Common myeloid progenitor, CD34-positive (primary cell): ENCODE measurements around the gene TBC1D24.
"Not testable (repeated sequence)": the region's sequence is repeated elsewhere in the genome, so short reads cannot be mapped to it uniquely, and the experiment has no call there.

Experiments
- CTCF ChIA-PET: fragments of 350-600 bp; sonication (Branson Sonifier 250); formaldehyde crosslinking; loops from one replicate; lab custom pipeline; 2021; ENCODE audit warnings: antibody characterized with exemption; lab: Charles Lee
- POLR2A ChIA-PET: fragments of 350-600 bp; sonication (Branson Sonifier 250); formaldehyde crosslinking; loops from one replicate; lab custom pipeline; 2021; ENCODE audit warnings: antibody characterized with exemption; lab: Charles Lee
- DNase-seq, 3 donors: peaks; one replicate each; pipeline versions ENCODE4 v3.0.0 to v3.0.0-alpha.2; 2013
- H3K27ac ChIP-seq, 2 experiments: 1 replicate in 1 of 2; 2 replicates in 1 of 2; pipeline ENCODE4 v1.7.0; 2013; ENCODE audit warnings: inconsistent platforms in 2 of 2, low read length in 2 of 2, mild to moderate bottlenecking in 2 of 2, low read depth in 1 of 2, moderate library complexity in 1 of 2; ENCODE audit not compliant: severe bottlenecking in 2 of 2, insufficient read depth in 1 of 2, poor library complexity in 1 of 2
- H3K27me3 ChIP-seq, 5 experiments: replicated peaks in 2 of 5; 1 replicate in 3 of 5; 2 replicates in 2 of 5; pipeline versions ENCODE4 v1.6.1 to v1.7.0; 2013; ENCODE audit warnings: low read length in 4 of 5, mild to moderate bottlenecking in 2 of 5, moderate library complexity in 2 of 5, inconsistent platforms in 1 of 5; ENCODE audit not compliant: insufficient read depth in 5 of 5, control insufficient read depth in 4 of 5
- H3K36me3 ChIP-seq, 4 experiments: 1 replicate in 2 of 4; 2 replicates in 2 of 4; pipeline versions ENCODE4 v1.6.1 to v1.7.0; 2013; ENCODE audit warnings: low read length in 3 of 4, control low read depth in 1 of 4, mild to moderate bottlenecking in 1 of 4; ENCODE audit not compliant: control insufficient read depth in 4 of 4, insufficient read depth in 4 of 4
- H3K4me1 ChIP-seq, 4 experiments: 1 replicate in 3 of 4; 2 replicates in 1 of 4; pipeline versions ENCODE4 v1.6.1 to v1.7.1; 2013; ENCODE audit warnings: low read length in 3 of 4, mild to moderate bottlenecking in 3 of 4, control low read depth in 1 of 4, inconsistent platforms in 1 of 4, moderate library complexity in 1 of 4; ENCODE audit not compliant: control insufficient read depth in 4 of 4, insufficient read depth in 4 of 4; ENCODE audit errors: control extremely low read depth in 1 of 4
- H3K4me3 ChIP-seq, 7 experiments: 1 replicate in 4 of 7; 2 replicates in 3 of 7; pipeline versions ENCODE4 v1.5.1 to v1.7.0; 2013; ENCODE audit warnings: mild to moderate bottlenecking in 7 of 7, low read length in 6 of 7, moderate library complexity in 6 of 7, inconsistent platforms in 2 of 7, low read depth in 2 of 7, control low read depth in 1 of 7; ENCODE audit not compliant: insufficient read depth in 4 of 7, control insufficient read depth in 1 of 7; ENCODE audit errors: extremely low read depth in 1 of 7
- H3K9me3 ChIP-seq, 5 experiments: 1 replicate in 4 of 5; 2 replicates in 1 of 5; pipeline versions ENCODE4 v1.6.1 to v1.7.1; 2013; ENCODE audit warnings: low read length in 4 of 5, mild to moderate bottlenecking in 2 of 5, inconsistent platforms in 1 of 5, low read depth in 1 of 5, moderate library complexity in 1 of 5; ENCODE audit not compliant: control insufficient read depth in 4 of 5, insufficient read depth in 2 of 5; ENCODE audit errors: control extremely low read depth in 1 of 5
- WGBS: methylation state at CpG from one replicate; pipeline ENCODE4 v1.1.5; 2013; ENCODE audit not compliant: insufficient coverage; 5-methylcytosine and 5-hydroxymethylcytosine counted together

TBC1D24 gene

DNA sequence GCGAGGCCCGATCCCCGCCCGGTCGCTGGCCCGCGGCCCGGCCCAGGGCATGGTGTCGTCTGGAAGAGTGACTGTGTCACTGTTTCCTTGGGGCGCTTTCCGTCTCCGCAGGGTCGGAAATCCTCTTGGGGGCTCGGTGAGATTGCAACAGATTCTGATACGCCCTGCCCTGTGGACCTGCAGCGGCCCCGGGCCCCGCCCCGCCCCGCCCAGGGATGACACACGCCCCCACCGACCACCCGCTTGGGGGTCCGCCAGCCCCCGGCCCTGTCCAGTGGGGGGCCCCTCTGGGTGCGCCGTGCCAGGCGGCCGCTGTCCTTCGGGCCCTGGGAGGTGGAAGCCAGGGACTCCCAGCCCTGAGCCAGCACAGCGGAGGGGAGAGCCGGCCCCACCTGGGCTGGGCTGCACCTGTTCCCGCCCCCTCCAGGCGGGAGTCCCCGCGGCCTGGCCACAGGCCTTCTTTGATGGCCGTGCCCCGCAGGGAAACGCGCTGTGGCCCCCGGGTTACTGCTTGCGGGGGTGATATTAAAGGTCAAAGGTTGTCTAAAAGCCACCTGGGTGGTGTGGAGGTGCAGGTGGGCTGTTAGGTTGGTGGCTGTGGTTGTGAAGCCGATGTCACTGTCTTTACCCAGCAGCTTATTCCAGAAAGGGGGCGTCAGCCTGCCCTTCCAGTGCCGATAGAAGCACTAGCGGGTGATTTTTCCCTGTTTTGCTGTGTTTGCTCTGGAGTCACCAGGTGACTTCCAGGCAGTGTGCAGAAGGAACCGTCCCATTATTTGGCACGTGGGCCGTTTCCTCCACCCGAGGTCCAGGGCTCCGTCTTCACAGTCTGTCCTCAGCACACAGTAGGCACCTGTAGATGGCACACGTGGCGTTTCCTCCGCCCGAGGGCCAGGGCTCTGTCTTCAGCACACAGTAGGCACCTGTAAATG lies 752 bp downstream of the TBC1D24 start:
- WGBS, result 15% methylated on average over 43 of the region's 55 CpGs
- peaks cover 4 to 43% (median 40%) of the 10 kb centered on the region in 4 experiments for H3K4me1 ChIP-seq
- no peaks in the 10 kb centered on the region for H3K9me3 ChIP-seq
- POLR2A ChIA-PET, result interaction anchor here (0.9 to 2.0 kb wide), 3 partner anchors 12 to 48 kb away, joined by 3 to 15 read pairs (median 3); partner anchors contain the start of gene TEDC2
- H3K4me3 ChIP-seq, result peak overlapping the region; percentile 47 to 82 (median 73)
- H3K27ac ChIP-seq, result no peak overlapping the region
- peaks cover 0 to 10% (median 2%) of the 10 kb centered on the region in 4 experiments for H3K36me3 ChIP-seq
- CTCF ChIA-PET, result interaction anchor here (1.4 to 2.4 kb wide), 2 partner anchors 11 to 25 kb away, joined by 3 to 19 read pairs; no protein-coding TSS in a partner anchor
- peak; percentile 67 to 78 (median 75) for DNase-seq
- H3K27me3 ChIP-seq, result peaks cover 0 to 29% (median 6%) of the 10 kb centered on the region in 5 experiments

DNA sequence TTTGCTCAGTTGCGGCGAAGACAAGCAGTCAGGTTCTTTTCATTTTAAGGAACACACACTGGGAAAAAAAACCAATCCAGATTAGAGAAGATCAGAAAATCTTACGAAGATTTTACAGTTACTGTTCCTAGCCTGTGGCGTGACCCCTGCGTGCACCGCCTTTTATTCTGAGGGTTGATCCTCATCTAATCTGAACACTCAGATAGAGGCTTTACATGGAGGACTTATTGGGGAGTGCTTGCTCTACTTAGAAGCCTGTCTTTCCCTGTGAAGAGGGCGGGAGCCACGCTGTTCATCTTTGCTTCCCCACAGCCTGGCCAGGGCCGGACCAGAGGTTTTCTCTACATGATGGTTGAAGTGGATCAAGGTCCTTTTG lies 1.4 kb downstream of the TBC1D24 start:
- Histone ChIP-seq H3K36me3 (peaks cover 0 to 14% (median 2%) of the 10 kb centered on the region in 4 experiments), H3K4me1 (peaks cover 4 to 40% (median 36%) of the 10 kb centered on the region in 4 experiments), H3K27me3 (peaks cover 0 to 22% (median 4%) of the 10 kb centered on the region in 5 experiments), H3K27ac (no peak overlapping the region), H3K4me3 (peak overlapping the region in 3 of 7 experiments; percentile 76 to 82 (median 78)), H3K9me3 (no peaks in the 10 kb centered on the region)
- ChIA-PET CTCF (interaction anchor here (1.9 kb wide), 2 partner anchors 12 to 25 kb away, joined by 5 to 7 read pairs; no protein-coding TSS in a partner anchor), POLR2A (interaction anchor here (2.0 kb wide), 1 partner anchor 11 kb away, joined by 15 read pairs; no protein-coding TSS in a partner anchor)
- no peak for DNase-seq
- WGBS, result 94% methylated on average over 8 of the region's 9 CpGs

GRCh38 chr16:2476741-2477140 lies 1.8 kb downstream of the TBC1D24 start:
- Histone ChIP-seq H3K9me3 (no peaks in the 10 kb centered on the region), H3K4me3 (no peak overlapping the region), H3K27ac (no peak overlapping the region), H3K27me3 (peaks cover 0 to 18% (median 3%) of the 10 kb centered on the region in 5 experiments), H3K4me1 (peaks cover 4 to 36% (median 32%) of the 10 kb centered on the region in 4 experiments), H3K36me3 (peaks cover 0 to 18% (median 2%) of the 10 kb centered on the region in 4 experiments)
- ChIA-PET CTCF (interaction anchor here (0.6 to 1.9 kb wide), 3 partner anchors 11 to 70 kb away, joined by 3 to 7 read pairs (median 5); no protein-coding TSS in a partner anchor), POLR2A (interaction anchor here (1.1 kb wide), 1 partner anchor 12 kb away, joined by 9 read pairs; no protein-coding TSS in a partner anchor)
- 100% methylated on average over 3 of the region's 3 CpGs for WGBS
- DNase-seq, result no peak

DNA sequence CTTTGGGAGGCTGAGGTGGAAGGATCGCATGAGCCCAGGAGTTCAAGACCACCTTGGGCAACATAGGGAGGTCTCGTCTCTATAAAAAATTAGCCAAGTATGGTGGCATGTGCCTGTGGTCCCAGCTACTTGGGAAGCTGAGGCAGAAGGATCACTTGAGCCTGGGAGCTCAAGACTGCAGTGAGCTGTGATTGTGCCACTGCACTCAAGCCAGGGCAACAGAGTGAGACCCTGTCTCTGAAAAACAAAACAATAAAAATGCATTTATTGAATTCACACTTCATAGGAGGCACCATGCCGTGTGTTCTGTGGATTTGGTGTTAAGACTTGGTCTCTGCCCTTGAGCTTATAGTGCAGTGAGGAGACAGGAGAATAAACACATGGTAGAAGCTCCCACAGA lies 2.4 kb downstream of the TBC1D24 start:
- POLR2A ChIA-PET, result interaction anchor here (0.5 to 1.1 kb wide), 2 partner anchors 11 to 26 kb away, joined by 3 to 9 read pairs; no protein-coding TSS in a partner anchor
- Histone ChIP-seq H3K27ac (no peak overlapping the region), H3K36me3 (peaks cover 0 to 24% (median 2%) of the 10 kb centered on the region in 4 experiments), H3K27me3 (peaks cover 0 to 12% (median 2%) of the 10 kb centered on the region in 5 experiments), H3K9me3 (no peaks in the 10 kb centered on the region), H3K4me1 (peaks cover 4 to 32% (median 27%) of the 10 kb centered on the region in 4 experiments), H3K4me3 (no peak overlapping the region)
- DNase-seq, result no peak
- WGBS, result 95% methylated on average over 3 of the region's 3 CpGs
- CTCF ChIA-PET, result interaction anchor here (0.6 to 1.9 kb wide), 4 partner anchors 9 to 70 kb away, joined by 3 to 7 read pairs (median 4); no protein-coding TSS in a partner anchor

DNA sequence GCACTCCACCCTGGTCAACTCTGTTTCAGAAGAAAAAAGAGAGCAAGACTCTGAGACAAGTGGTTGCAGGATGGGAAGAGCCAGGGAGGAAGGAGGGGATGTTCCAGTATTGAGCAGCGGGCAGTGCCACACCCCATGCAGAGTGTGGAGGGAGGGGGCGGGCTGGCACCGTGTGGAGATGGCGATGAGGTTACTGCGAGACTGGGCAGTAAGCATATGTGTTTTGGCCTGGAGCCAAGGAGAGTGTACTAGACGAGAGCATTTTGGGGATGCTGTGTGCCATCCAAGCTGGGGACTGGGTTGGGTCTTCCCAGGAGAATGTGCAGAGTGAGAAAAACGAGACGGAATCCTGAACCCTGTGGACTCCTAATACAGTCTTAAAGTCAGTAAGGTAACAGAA lies 3.4 kb downstream of the TBC1D24 start:
- peaks cover 0 to 3% (median 0%) of the 10 kb centered on the region in 5 experiments for H3K27me3 ChIP-seq
- DNase-seq, result no peak
- H3K4me3 ChIP-seq, result no peak overlapping the region
- H3K9me3 ChIP-seq, result no peaks in the 10 kb centered on the region
- ChIA-PET POLR2A (no interaction called here), CTCF (interaction anchor here (0.6 to 1.9 kb wide), 4 partner anchors 10 to 28 kb away, joined by 3 to 7 read pairs (median 4); no protein-coding TSS in a partner anchor)
- H3K36me3 ChIP-seq, result peaks cover 0 to 24% (median 2%) of the 10 kb centered on the region in 4 experiments
- 91% methylated on average over 8 of the region's 8 CpGs for WGBS
- peaks cover 4 to 26% (median 22%) of the 10 kb centered on the region in 4 experiments for H3K4me1 ChIP-seq
- H3K27ac ChIP-seq, result no peak overlapping the region

GRCh38 chr16:2479996-2480395 lies 5.1 kb downstream of the TBC1D24 start:
- POLR2A ChIA-PET, result not testable (repeated sequence)
- CTCF ChIA-PET, result interaction anchor here (1.5 kb wide), 1 partner anchor 140 kb away, joined by 5 read pairs; the partner anchor contains the start of gene ABCA3

More at GRCh38 chr16:2479996-2480395, 5.1 kb downstream of the TBC1D24 start:
- not testable (repeated sequence) for H3K4me3 ChIP-seq, H3K27ac ChIP-seq, DNase-seq, H3K9me3 ChIP-seq, H3K27me3 ChIP-seq
- Histone ChIP-seq H3K4me1 (peaks cover 4 to 20% (median 9%) of the 10 kb centered on the region in 4 experiments), H3K36me3 (peaks cover 0 to 30% (median 2%) of the 10 kb centered on the region in 4 experiments)
- WGBS, result 96% methylated on average over 10 of the region's 10 CpGs
